HEK293 (cell line): ENCODE results near the gene AEBP2.

Experiments
- CTCF ChIA-PET: fragments of 350-600 bp; formaldehyde crosslinking; extraction: SDS; loops from one replicate; lab custom pipeline; 2021; ENCODE audit warnings: antibody characterized with exemption; lab: Yijun Ruan, JAX
- POLR2A ChIA-PET: fragments of 300-600 bp; formaldehyde crosslinking; extraction: SDS; loops from one replicate; lab custom pipeline; 2020; ENCODE audit warnings: antibody characterized with exemption, inconsistent platforms; lab: Yijun Ruan, JAX
- H3K27ac ChIP-seq: fragments of 200-500 bp; sonication (Bioruptor generic); 2 replicates; pipeline ENCODE4 v1.5.1; 2014; ENCODE audit warnings: low read depth, low read length, control low read depth, inconsistent platforms; ENCODE audit errors: extremely low read depth
- H3K36me3 ChIP-seq, 2 experiments: fragments of 200-500 bp in 1 of 2; sonication (Bioruptor generic) in 1 of 2; 1 replicate in 1 of 2; 2 replicates in 1 of 2; pipeline ENCODE4 v1.5.1; 2014 to 2017; ENCODE audit warnings: inconsistent platforms in 2 of 2, low read length in 2 of 2; ENCODE audit not compliant: control insufficient read depth in 2 of 2, insufficient read depth in 1 of 2
- H3K4me1 ChIP-seq: fragments of 200-500 bp; sonication (Bioruptor generic); 2 replicates; pipeline ENCODE4 v1.5.1; 2014; ENCODE audit warnings: mild to moderate bottlenecking, low read length, inconsistent platforms; ENCODE audit not compliant: control insufficient read depth, insufficient read depth
- H3K4me3 ChIP-seq: 2 replicates; pipeline ENCODE4 v1.5.1; 2011; ENCODE audit warnings: low read depth, mild to moderate bottlenecking, control low read depth, low read length, moderate library complexity
- H3K9me3 ChIP-seq: fragments of 200-500 bp; sonication (Bioruptor generic); 2 replicates; pipeline ENCODE4 v1.5.1; 2014; ENCODE audit warnings: low read depth, low read length, inconsistent platforms; ENCODE audit not compliant: control insufficient read depth, insufficient read depth
- BCL11A ChIP-seq: fragments of 450-650 bp; formaldehyde crosslinking; IDR thresholded peaks from 2 replicates; pipeline ENCODE4 v1.5.1; 2016; ENCODE audit warnings: low read depth, missing biosample characterization, missing genetic modification characterization
- KLF9 ChIP-seq: fragments of 450-650 bp; formaldehyde crosslinking; IDR thresholded peaks from 2 replicates; pipeline ENCODE4 v1.5.1; 2016; ENCODE audit warnings: missing biosample characterization, missing genetic modification characterization, low read depth
- RBAK ChIP-seq: fragments of 450-650 bp; formaldehyde crosslinking; IDR thresholded peaks from 2 replicates; pipeline ENCODE4 v1.5.1; 2016; ENCODE audit warnings: missing biosample characterization, missing genetic modification characterization
- TCF7L2 ChIP-seq: IDR thresholded peaks from 2 replicates; pipeline ENCODE4 v1.6.1; 2011; ENCODE audit warnings: low read depth, mild to moderate bottlenecking, inconsistent platforms, low read length, moderate library complexity, borderline replicate concordance
- ZBTB1 ChIP-seq: fragments of 450-650 bp; formaldehyde crosslinking; IDR thresholded peaks from 2 replicates; pipeline ENCODE4 v1.5.1; 2016; ENCODE audit warnings: missing biosample characterization, missing genetic modification characterization
- ZBTB17 ChIP-seq: fragments of 450-650 bp; formaldehyde crosslinking; IDR thresholded peaks from 2 replicates; pipeline ENCODE4 v1.5.1; 2016; ENCODE audit warnings: missing biosample characterization, missing genetic modification characterization
- ZNF175 ChIP-seq: fragments of 450-650 bp; formaldehyde crosslinking; IDR thresholded peaks from 2 replicates; pipeline ENCODE4 v1.5.1; 2016; ENCODE audit warnings: missing biosample characterization, missing genetic modification characterization
- ZNF214 ChIP-seq: fragments of 450-650 bp; formaldehyde crosslinking; IDR thresholded peaks from 2 replicates; pipeline ENCODE4 v1.5.1; 2017; ENCODE audit warnings: missing biosample characterization, mild to moderate bottlenecking, missing genetic modification characterization, borderline replicate concordance
- ZNF223 ChIP-seq: fragments of 450-650 bp; formaldehyde crosslinking; IDR thresholded peaks from 2 replicates; pipeline ENCODE4 v1.5.1; 2016; ENCODE audit warnings: missing biosample characterization, missing genetic modification characterization
- ZNF23 ChIP-seq: fragments of 450-650 bp; formaldehyde crosslinking; IDR thresholded peaks from 2 replicates; pipeline ENCODE4 v1.5.1; 2016; ENCODE audit warnings: missing biosample characterization, missing genetic modification characterization, borderline replicate concordance
- ZNF501 ChIP-seq: fragments of 450-650 bp; formaldehyde crosslinking; IDR thresholded peaks from 2 replicates; pipeline ENCODE4 v1.5.1; 2016; ENCODE audit warnings: missing biosample characterization, missing genetic modification characterization
- ZNF600 ChIP-seq: fragments of 450-650 bp; formaldehyde crosslinking; IDR thresholded peaks from 2 replicates; pipeline ENCODE4 v1.5.1; 2016; ENCODE audit warnings: missing biosample characterization, missing genetic modification characterization
- ZNF660 ChIP-seq: fragments of 450-650 bp; IDR thresholded peaks from 2 replicates; pipeline ENCODE4 v1.5.1; 2018; ENCODE audit warnings: missing biosample characterization, mild to moderate bottlenecking, missing genetic modification characterization
- ZNF701 ChIP-seq: fragments of 450-650 bp; formaldehyde crosslinking; IDR thresholded peaks from 2 replicates; pipeline ENCODE4 v1.5.1; 2016; ENCODE audit warnings: missing biosample characterization, missing genetic modification characterization
- ZNF747 ChIP-seq: fragments of 450-650 bp; formaldehyde crosslinking; IDR thresholded peaks from 2 replicates; pipeline ENCODE4 v1.5.1; 2016; ENCODE audit warnings: missing biosample characterization, missing genetic modification characterization
- TF ChIP-seq, protein P1 (sequence below): fragments of 450-650 bp; formaldehyde crosslinking; IDR thresholded peaks from 2 replicates; pipeline ENCODE4 v1.5.1; 2016; ENCODE audit warnings: missing biosample characterization, missing genetic modification characterization
- TF ChIP-seq, protein P2 (sequence below): fragments of 450-650 bp; formaldehyde crosslinking; conservative IDR thresholded peaks from 2 replicates; pipeline ENCODE4 v1.5.1; 2016; ENCODE audit warnings: low read depth, missing biosample characterization, missing genetic modification characterization
- TF ChIP-seq, protein P3 (sequence below): sonication (generic); formaldehyde crosslinking; IDR thresholded peaks from 2 replicates; pipeline ENCODE4 v1.8.1; 2022; ENCODE audit warnings: mild to moderate bottlenecking, moderate library complexity, missing genetic modification reagents
- TF ChIP-seq, protein P4 (sequence below): fragments of 450-650 bp; formaldehyde crosslinking; IDR thresholded peaks from 2 replicates; pipeline ENCODE4 v1.5.1; 2016; ENCODE audit warnings: missing biosample characterization, missing genetic modification characterization
- TF ChIP-seq, protein P5 (sequence below): fragments of 450-650 bp; formaldehyde crosslinking; IDR thresholded peaks from 2 replicates; pipeline ENCODE4 v1.5.1; 2016; ENCODE audit warnings: missing biosample characterization, missing genetic modification characterization

The AEBP2 gene

DNA sequence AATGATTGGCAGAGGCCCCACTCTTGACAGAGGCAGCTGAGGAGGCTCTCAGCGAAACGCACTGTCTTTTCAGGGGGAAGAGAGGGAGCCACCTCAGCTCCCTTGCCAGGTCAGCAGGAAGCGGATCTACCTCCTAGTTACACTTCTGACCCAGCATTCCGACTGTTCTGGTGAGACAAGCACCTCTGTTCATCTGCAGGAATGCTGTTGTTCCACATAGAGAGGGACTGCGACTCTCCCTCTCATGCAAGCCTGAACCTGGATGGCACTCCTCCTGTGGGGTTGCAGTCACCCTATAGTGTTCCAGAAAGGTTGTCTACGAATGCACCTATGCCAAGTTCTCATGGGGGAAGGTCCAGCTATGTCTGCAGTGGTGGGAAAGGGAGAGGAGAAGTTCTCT is 37.1 kb upstream of the AEBP2 start (continued):
- TF ChIP-seq RBAK = no peak

DNA sequence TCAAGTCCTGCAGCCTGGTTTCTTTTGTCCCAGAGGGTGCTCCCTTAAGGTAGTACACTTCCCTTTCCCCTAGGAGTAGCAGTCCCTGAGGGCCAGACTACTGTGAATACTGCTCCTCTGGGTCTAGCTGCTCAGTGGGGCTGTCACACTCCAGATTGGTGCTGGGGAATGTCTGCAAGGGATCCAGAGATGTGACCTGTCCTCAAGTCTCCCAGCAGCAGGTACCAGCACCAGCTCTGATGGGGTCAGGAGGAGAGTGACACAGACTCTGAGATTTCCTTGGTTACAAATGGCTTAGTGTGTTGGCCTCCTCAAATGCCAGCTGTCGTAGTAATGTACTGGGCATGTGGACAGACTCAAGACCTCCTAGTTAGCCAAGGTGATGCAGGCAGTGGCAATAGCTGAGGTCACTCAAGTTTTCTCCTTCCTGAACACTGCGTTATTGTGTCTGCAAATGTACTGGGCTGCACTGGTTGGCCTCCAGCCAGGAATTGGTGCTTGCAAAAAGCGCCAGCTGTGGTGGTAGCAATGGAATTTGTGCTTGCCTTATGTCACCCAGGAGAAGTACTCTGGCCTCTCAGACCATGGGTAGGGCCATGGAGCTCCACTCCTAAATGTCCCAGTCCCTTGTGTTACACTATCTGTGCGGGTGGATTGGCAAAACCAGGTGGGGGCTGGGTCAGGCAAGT is 36.4 kb upstream of the AEBP2 start:
- ChIA-PET POLR2A (no interaction called here), CTCF (no interaction called here)
- TF ChIP-seq ZNF600 (tag by site-specific recombination) (no peak), ZNF223 (tag by site-specific recombination) (peak; percentile 83)
- TF ChIP-seq, protein P1, sequence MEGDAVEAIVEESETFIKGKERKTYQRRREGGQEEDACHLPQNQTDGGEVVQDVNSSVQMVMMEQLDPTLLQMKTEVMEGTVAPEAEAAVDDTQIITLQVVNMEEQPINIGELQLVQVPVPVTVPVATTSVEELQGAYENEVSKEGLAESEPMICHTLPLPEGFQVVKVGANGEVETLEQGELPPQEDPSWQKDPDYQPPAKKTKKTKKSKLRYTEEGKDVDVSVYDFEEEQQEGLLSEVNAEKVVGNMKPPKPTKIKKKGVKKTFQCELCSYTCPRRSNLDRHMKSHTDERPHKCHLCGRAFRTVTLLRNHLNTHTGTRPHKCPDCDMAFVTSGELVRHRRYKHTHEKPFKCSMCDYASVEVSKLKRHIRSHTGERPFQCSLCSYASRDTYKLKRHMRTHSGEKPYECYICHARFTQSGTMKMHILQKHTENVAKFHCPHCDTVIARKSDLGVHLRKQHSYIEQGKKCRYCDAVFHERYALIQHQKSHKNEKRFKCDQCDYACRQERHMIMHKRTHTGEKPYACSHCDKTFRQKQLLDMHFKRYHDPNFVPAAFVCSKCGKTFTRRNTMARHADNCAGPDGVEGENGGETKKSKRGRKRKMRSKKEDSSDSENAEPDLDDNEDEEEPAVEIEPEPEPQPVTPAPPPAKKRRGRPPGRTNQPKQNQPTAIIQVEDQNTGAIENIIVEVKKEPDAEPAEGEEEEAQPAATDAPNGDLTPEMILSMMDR (tag by site-specific recombination) = no peak
- TF ChIP-seq, protein P2, sequence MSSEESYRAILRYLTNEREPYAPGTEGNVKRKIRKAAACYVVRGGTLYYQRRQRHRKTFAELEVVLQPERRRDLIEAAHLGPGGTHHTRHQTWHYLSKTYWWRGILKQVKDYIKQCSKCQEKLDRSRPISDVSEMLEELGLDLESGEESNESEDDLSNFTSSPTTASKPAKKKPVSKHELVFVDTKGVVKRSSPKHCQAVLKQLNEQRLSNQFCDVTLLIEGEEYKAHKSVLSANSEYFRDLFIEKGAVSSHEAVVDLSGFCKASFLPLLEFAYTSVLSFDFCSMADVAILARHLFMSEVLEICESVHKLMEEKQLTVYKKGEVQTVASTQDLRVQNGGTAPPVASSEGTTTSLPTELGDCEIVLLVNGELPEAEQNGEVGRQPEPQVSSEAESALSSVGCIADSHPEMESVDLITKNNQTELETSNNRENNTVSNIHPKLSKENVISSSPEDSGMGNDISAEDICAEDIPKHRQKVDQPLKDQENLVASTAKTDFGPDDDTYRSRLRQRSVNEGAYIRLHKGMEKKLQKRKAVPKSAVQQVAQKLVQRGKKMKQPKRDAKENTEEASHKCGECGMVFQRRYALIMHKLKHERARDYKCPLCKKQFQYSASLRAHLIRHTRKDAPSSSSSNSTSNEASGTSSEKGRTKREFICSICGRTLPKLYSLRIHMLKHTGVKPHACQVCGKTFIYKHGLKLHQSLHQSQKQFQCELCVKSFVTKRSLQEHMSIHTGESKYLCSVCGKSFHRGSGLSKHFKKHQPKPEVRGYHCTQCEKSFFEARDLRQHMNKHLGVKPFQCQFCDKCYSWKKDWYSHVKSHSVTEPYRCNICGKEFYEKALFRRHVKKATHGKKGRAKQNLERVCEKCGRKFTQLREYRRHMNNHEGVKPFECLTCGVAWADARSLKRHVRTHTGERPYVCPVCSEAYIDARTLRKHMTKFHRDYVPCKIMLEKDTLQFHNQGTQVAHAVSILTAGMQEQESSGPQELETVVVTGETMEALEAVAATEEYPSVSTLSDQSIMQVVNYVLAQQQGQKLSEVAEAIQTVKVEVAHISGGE (tag by site-specific recombination) = peak; percentile 37; the same call in 1 of the 2 replicates

DNA sequence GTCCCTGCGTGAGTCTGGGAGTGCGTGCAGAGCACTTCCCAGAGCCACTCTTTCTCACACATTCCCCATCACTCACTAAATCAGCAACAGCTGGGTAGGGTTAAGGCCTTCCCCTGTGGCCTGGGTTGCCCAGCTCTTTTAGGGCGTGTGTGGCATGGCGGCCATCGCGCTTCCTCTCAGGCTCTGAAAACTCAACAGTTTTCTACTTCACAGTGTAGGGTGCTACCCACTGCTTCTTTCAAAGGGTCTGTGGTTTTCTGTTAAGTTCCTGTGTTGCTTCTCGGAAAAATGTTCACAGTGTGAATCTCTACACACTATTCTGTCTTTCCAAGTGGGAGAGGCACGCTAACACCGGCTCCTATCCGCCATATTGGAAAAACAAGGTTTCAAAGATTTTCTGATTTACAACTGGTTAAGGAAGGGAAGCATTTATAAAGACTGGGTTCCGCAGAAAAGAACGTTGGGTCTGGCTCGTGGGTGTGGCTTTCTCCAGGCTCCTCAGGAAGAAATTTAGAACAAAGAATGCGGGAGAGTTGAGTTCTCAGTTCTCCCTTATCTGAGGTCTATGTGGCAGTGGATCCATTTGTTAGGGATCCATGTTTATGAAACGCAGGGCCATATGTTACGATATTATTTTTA is 34.9 kb upstream of the AEBP2 start:
- POLR2A ChIA-PET = no interaction called here
- CTCF ChIA-PET = interaction anchor here (0.7 kb wide), 1 partner anchor 543 kb away, joined by 3 read pairs; no protein-coding TSS in a partner anchor
- Histone ChIP-seq H3K9me3 (no peaks in the 10 kb centered on the region), H3K4me1 (no peaks in the 10 kb centered on the region), H3K27ac (no peak overlapping the region), H3K4me3 (no peak overlapping the region), H3K36me3 (no peaks in the 10 kb centered on the region)
- TF ChIP-seq ZBTB1 (tag by site-specific recombination) = no peak
- TF ChIP-seq ZNF214 (tag by site-specific recombination) = no peak
- no peak for TF ChIP-seq ZNF501
- no peak for TF ChIP-seq ZNF23 (tag by site-specific recombination)
- TF ChIP-seq TCF7L2 = no peak
- TF ChIP-seq ZNF701 (tag by site-specific recombination) = no peak
- no peak for TF ChIP-seq ZNF660 (tag by site-specific recombination)
- no peak for TF ChIP-seq KLF9 (tag by site-specific recombination)
- TF ChIP-seq BCL11A (tag by site-specific recombination) = no peak
- no peak for TF ChIP-seq ZNF175 (tag by site-specific recombination)
- TF ChIP-seq, protein P3, sequence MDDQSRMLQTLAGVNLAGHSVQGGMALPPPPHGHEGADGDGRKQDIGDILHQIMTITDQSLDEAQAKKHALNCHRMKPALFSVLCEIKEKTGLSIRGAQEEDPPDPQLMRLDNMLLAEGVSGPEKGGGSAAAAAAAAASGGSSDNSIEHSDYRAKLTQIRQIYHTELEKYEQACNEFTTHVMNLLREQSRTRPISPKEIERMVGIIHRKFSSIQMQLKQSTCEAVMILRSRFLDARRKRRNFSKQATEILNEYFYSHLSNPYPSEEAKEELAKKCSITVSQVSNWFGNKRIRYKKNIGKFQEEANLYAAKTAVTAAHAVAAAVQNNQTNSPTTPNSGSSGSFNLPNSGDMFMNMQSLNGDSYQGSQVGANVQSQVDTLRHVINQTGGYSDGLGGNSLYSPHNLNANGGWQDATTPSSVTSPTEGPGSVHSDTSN (CRISPR knock-in tag) = no peak
- no peak for TF ChIP-seq ZBTB17 (tag by site-specific recombination)
- TF ChIP-seq, protein P4, sequence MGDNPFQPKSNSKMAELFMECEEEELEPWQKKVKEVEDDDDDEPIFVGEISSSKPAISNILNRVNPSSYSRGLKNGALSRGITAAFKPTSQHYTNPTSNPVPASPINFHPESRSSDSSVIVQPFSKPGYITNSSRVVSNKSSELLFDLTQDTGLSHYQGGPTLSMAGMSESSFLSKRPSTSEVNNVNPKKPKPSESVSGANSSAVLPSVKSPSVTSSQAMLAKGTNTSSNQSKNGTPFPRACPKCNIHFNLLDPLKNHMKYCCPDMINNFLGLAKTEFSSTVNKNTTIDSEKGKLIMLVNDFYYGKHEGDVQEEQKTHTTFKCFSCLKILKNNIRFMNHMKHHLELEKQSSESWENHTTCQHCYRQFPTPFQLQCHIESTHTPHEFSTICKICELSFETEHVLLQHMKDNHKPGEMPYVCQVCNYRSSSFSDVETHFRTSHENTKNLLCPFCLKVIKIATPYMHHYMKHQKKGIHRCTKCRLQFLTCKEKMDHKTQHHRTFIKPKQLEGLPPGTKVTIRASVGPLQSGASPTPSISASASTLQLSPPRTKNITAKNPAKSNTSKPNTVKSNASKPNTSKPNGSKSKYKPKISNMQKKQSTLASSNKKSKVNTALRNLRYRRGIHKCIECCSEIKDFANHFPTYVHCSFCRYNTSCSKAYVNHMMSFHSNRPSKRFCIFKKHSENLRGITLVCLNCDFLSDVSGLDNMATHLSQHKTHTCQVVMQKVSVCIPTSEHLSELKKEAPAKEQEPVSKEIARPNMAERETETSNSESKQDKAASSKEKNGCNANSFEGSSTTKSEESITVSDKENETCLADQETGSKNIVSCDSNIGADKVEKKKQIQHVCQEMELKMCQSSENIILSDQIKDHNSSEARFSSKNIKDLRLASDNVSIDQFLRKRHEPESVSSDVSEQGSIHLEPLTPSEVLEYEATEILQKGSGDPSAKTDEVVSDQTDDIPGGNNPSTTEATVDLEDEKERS (tag by site-specific recombination) = no peak
- TF ChIP-seq ZNF747 (tag by site-specific recombination) = no peak
- TF ChIP-seq, protein P5, sequence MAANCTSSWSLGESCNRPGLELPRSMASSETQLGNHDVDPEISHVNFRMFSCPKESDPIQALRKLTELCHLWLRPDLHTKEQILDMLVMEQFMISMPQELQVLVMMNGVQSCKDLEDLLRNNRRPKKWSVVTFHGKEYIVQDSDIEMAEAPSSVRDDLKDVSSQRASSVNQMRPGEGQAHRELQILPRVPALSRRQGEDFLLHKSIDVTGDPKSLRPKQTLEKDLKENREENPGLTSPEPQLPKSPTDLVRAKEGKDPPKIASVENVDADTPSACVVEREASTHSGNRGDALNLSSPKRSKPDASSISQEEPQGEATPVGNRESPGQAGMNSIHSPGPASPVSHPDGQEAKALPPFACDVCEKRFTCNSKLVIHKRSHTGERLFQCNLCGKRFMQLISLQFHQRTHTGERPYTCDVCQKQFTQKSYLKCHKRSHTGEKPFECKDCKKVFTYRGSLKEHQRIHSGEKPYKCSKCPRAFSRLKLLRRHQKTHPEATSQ (tag by site-specific recombination) = no peak

More for the DNA sequence above, 36.4 kb upstream of the AEBP2 start:
- no peak overlapping the region for H3K27ac ChIP-seq
- no peak overlapping the region for H3K4me3 ChIP-seq
- H3K4me1 ChIP-seq = no peaks in the 10 kb centered on the region
- no peaks in the 10 kb centered on the region for H3K9me3 ChIP-seq
- H3K36me3 ChIP-seq = no peaks in the 10 kb centered on the region
